HK-2 (cell line): ENCODE measurements around the gene HOXB6.

Experiments
- DNase-seq: peaks from one replicate; pipeline ENCODE4 v3.0.0-alpha.2; 2018; ENCODE audit not compliant: unreplicated experiment

HOXB6 gene

DNA sequence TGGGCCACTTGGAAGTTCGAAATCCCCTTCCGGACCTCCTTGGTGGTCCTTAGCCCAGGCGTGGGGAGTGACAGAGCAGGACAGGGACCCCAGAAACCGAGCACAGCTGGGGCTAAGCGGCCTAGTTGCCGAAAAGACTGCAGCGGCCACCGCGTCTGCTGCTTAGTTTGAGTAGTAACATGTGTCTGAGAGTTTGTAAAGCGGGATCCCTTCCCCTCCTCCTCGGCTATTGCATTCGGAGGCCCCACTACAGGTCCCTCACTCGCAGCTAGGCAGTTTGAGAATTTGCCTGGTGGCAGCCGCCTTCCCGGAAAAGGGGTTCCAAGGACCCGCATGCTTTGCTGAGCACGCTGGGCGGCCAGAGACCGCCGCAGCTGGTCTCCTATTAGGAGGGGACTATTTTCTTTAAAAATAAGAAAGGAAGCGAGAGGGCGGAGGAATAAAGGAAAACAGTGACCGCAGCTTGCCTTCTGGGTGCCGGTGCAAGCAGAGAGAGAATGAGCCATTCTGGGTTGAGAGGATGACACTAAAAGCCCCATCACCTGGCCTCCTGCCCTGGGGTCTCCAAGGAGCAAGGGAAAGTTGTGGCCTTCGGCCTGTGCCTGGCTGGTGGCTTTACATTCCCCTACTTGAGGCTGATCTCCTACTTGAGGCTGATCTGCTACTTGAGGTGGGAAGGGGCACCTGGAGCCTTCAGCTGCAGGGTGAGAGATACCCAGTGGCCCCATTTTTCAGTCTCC lies 10.1 kb downstream of the HOXB6 start:
- DNase-seq: no peak

DNA sequence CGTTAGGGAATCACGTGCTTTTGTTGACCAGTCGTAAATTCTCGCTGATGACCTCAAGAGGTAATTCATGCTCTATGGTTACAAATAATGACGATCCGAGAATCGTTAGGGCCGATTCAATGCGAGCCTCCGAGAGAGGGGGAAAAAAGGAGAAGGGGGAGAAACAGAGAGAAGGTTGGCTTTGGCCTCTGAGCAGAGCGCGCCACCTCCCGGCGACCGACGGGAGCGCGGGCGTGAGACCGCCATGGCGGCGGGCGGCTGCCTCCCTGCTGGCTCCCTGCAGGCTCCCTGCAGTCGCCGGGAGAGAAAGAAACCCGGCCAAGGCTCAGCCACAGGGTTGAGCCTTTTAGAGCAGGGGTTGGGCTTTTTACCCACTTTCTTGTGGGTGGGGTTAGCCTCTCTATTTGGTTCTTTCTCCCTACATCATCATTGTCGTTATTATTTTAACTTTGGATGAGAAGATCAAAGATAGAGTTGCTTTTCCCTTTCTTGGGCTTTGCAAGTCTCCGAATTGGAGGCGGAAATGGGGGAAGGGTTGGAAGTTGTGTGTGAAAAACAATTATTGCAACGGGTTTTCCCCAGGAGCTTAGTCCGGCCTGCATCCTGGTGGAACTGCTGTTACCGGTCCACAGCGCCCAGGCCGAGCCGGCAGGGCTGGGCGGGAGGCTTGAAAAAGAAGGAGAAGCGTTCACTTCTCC lies 10.8 kb downstream of the HOXB6 start:
- peak; percentile 70 for DNase-seq

DNA sequence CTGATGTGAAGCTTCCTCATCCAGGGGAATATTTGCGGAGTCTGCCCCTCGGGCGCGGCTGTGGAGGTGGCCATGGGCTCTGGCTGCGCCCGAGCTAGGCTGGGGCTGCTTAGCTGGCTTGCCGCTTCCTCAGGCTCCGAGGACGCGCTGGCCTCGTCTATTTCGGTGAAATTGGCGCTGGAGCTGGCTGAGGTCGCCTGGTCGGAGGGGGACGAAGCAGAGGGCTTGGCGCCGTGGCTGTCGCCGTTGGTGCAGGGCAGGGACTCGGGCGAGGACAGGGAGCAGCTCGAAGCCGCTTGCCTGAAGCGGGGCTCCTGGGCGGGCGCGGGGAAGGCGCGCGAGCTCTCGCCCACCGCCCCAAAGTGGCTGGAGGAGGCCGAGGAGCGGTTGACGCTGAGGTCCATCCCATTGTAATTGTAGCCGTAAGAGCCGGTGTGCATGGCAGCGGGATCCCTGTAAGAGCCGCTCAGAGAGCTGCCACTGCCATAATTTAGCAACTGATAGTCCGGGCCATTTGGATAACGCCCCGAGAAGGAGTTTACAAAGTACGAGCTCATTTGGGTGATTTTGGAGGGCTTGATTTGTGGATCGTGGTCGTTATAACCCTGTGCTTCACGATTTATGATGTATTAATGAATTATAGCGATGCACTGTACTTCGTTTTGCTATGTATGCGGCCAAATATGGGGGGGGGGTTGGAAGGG lies 11.5 kb downstream of the HOXB6 start, which contains the start of gene HOXB5:
Gene HOXB5, minus strand, starts transcription at position 654 of the 704 bp plus-strand sequence. Its CDS starts 97 bp downstream, at position 557.
- DNase-seq: no peak

DNA sequence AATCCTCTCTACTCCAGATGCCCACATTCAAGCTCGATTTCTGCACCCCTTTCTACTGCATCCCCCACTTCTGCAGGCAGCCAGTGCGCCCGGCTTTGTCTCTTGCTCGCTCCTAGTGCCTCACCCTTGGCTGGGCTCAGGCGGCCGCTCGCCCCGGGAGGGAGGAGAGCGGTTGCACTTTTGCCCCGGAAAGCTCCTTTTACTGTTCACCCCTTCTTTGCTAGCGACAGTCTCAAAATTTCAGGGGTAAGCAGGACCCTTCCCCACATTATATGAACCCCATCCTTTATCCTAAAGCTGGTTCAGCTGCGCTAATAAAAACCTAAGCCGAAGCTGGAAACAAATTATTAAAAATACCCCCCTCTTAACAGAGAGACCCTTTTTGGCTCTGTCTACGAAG lies 12.2 kb downstream of the HOXB6 start:
- no peak for DNase-seq

DNA sequence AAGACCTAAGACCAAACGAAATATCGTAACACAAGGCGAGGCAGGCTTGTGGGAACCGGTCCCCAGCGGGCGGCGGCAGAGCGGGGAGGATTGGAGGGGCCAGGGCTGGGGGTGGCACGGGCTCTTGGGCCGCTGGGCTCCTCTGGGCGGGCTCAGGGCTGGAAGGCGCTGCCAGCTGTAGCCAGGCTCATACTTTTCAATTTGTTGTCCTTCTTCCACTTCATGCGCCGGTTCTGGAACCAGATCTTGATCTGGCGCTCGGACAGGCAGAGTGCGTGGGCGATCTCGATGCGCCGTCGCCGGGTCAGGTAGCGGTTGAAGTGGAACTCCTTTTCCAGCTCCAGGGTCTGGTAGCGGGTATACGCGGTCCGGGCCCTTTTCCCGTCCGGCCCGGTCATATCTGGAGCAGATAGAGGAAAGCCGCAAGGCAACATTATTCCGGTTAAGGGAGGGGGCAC lies 12.7 kb downstream of the HOXB6 start:
- no peak for DNase-seq

DNA sequence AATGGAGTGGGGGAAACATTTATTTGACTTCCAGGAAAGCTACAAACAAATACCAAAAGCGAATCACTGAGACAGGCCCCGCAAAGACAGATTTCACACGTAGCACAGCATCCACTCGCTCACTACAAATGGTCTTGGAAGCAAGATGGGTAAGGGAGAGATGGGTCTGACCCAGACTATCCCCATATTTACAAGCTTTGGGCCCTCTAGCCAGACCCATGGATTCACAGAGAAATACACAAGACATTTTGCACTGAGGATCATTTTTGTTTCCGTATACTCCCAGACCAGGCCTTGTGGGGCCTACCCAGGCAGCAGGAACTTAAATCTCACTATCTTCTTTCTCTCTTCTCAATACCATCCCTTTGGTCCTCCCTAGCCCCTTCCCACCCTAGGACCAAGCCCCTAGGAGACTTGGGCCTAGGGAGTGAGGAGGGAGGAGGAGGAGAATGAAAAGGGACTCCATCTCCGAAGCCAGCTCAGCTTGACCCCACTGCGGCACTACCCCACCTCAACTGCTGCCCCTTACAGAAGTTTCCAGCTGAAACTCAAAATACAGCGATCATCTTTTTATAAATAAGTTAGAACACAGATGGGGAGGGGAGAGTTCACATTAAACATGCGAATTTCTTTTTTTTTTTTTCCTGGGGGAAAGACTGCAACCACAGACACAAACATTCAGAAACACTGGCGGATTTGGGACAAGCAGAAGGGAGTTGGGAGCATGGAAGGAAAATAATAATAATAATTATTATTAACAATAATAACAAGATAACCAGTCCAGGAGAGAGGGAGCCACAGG lies 13.3 kb downstream of the HOXB6 start:
- no peak for DNase-seq

DNA sequence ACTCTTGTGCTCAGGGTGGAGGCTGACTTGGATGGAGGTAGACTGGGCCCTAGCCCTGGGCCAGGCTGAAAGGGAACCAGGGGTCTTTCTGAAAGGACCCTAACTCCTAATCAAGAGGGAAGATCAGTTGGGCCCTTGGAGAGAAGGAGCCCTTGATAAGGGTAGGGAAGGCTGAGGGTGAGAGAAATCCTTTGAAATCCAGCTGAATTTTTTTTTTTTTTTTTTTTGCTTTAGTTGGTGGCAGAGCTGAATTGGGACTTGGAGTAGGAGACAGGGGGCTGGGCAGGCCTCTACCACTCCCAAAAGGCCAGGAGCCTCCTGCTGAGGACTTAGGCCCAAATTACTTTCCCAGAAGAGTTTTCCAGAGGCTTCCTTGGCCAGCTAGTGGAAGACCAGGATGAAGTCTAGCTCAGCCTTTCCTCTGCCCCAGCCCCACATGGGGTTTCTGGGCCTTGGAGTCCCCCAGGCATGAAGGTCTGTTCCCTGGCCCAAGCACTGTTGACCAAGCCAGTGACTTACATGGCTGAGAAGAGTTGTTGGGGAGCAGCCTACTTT lies 14.1 kb downstream of the HOXB6 start:
- no peak for DNase-seq

DNA sequence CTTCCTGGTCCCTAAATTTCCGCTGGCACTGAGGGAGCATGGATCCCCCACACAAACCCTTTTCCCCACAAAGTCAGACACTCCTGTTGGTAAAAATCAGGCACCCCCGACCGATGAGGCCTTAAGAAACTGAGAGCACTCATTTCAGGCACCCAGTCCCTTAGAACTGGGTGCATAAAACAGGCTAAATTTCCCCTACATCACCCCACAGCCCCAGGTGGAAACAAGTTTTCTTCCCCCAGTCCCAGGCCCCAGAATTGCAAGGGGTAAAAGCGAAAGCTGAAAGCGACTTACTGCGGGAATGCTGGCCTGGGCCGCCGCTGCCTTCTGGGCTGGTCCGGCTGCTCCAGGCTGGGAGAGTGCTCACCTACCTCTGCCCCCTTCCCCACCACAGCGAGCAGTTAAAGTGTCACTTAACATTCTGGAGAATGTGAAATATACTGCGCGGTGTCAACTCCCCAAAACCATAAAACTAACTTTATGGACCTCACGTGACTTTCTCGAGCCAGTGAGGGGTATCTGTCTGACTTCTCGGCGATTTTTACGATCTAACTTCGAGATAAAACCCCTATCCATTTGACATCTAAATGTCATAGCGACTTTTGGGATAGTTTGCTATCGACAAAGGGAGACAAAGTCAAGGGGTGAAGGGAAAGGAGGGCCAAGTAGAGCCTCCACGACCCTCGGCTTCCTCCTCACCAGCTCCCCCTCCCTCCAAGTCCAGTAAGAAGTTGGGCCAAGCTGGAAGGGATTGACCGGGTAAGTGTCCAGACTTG lies 14.8 kb downstream of the HOXB6 start, which contains the start of gene HOXB3:
Gene HOXB3, minus strand, starts transcription at position 411 of the 776 bp plus-strand sequence. CDS start 37,767 bp downstream, outside the sequence.
- DNase-seq: no peak

DNA sequence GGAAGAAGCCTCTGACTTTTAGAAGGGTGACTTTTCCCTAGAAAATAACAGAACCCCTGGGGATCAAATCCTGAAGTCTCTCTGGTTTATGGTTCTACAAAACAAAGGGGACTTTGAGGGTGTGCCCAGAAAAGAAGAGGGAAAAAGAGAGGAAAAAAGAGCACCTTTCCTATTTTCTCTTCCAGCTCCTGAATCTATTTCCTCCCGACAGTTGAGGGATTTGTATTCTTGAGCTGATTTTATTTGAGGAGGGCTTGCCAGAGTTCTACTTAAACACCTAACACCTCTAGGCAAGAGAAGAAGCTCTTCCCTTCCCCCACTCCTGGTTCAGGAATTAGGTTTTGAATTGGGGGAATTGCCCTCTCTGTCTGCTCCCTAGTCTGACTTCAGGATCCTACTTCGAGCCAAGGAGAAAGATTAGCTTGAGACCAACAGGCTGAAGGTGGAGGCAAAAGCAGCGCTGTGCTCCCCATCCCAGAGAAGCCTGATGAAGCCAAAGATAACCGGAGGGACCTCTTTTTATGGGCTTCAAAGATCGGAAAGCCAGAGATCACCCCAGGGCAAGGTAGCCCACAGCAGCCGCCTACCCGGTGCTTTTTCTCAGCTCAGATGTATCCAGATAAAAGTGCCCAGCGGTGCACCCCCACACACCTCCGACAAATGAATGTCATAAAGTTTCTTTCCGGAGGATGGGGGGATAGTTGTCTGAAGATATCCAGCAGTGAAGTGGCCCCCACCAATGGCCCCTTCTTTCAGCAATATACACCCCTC lies 15.5 kb downstream of the HOXB6 start:
- DNase-seq: no peak

DNA sequence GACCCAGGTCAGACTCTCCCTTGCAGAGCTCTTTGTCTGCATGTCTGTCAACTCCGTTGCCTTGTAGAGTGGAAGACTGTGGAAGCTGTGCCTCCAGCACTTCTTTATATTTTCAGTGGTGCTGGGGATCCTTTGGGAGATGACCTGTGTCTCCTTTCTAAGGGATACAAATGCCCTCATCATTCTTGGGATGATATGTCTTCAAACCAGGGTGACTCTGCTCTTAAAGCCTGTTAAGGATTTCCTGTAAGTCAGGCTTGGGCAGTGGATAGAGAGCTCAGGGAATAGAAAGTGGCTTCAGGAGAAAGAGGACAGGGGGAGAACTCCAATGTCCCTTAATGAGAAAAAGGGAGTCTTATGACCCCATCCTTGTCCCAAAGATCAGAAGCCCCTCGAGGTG lies 16.3 kb downstream of the HOXB6 start:
- DNase-seq: no peak

DNA sequence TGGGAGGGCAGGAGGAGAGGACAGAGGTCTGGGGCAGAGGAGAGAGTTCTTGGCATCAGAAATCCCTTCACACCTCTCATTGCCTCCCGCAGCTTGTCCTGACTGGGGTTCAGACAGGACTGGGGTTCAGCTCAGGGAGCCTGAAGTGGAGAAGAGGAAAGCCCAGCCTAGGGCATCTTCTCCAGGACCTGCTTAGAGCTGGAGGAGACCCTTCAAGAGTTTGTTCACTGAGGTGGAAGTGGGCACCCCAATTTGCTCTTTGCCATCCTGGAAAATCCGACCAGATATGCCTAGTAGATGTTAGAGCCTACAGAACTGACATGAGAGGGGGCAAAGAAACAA lies 16.7 kb downstream of the HOXB6 start:
- DNase-seq: no peak

DNA sequence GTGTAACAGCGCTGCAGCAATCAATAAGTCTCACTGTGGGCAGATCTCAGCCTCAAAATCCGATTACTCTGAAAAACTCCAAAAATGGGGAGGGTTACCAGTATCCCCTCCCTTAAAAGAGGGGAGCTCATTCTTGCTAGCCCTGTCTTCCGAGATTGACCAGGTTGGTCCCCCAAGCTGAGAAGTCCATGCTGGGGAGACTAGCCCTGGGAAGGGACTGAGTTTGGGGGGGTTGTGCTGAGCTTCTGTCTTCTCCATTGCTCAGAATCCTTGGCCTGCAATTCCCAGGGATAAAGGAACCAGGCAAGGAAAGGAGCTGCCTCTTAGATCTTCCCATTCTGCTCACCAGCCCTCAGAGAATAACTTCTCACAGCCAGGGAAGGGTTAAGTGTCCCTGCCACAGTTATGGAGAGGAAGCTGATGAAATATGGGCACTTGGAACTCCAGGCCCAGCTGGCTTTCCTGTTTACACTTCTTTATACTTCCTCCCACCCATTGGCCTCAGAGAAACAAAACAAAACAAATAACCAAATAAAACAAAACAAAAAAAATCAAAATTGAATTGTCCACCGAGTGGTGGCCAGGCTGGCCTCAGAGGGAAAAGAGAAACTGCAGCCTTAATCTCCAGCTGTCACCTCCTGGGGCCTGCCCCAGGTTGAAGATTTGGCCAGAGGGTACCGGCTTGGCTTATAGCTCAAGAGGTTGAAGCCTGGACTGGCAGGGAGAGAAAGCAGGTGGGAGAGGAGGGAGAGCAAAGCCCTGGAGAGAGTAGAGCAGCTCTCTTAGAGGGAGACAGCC lies 17.3 kb downstream of the HOXB6 start:
- DNase-seq: no peak

DNA sequence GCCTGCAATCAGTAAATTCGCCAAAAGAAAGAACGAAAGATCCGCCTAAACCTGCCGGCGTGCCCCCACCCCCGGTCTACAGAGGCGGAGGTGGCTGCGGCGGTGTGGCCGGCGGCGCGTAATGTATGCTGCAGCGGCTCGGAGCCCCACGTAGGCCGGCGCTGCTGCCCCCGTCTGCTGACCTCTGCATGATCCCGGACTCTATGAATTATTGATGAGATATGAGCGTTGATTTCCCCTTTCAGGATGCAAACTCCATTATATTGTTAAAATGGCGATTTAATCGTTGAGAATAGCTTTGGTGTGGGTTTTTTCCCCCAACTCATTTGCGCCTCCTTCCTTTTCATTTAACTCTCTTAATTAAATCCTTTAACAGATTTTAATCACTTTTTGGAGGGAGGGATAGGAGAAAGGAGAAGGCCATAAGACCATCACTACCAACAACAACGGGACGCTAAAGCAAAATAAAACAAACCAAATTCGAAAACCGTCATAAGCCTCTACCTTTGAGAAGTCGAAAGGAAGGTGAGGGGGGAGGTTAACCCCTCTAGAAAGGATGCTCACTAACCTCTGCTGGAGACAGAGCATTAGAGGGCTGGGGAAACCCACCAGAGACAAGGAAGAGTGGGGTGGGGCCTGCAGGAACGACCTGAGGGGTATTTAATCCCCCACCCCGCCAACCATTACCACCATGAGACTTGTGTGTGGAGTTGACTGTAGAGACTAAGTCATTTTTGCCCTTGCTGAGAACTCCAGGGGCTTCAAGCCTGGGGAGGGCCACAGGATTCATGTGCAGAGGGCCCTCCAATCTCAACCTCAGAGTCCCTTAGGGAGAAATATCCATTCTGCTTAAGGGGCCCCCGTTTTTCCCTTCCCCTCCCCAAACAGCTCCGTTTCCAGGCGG lies 18.2 kb downstream of the HOXB6 start:
- no peak for DNase-seq

DNA sequence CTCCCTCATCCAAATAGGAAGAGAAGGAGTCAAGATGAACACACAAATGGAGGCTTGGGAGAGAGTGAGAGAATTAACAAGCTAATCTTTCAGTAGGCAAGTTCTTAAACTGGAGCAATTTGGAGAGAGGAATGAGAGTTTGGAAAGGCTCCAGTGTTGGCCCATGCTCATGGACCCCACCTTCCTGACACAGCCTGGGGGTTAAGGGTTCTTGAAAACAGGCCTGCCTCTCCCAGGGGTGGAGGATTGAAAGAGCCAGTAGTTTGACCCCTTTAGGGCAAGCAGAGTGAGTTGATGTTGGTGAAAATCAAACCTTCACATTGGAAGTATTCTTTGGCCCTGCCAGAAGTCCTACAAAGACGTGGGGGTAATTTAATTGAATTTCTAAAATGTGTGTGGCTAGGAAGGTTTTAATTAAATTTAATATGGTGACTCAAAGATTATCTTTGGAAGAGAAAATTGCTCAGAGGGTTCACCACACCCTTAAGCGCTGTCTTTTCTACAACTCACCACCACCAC lies 20.5 kb downstream of the HOXB6 start:
- no peak for DNase-seq

DNA sequence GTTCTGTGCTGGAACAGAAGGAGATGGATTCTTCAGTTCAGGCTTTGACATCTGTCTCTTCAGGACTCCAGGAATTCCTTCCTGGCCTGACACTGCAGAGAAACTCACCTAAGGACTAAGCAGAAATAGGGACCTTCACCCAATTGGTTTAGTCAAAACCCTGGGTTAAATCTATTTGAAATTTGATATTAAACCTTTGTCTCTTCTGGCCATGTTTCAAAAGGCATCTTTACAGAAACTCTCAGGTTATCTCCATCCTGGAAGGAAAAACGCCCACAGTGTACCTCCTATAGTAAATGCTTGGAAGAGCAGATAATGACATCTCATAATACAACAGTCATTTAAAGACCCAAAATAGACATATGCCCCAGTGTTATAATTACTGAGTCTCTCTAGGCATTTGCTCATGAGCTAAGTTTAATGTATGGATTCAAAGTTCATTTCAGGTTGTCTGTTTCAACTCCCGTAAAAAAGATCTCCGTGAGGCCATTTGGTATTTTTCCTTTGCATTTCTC lies 21.0 kb downstream of the HOXB6 start:
- no peak for DNase-seq

DNA sequence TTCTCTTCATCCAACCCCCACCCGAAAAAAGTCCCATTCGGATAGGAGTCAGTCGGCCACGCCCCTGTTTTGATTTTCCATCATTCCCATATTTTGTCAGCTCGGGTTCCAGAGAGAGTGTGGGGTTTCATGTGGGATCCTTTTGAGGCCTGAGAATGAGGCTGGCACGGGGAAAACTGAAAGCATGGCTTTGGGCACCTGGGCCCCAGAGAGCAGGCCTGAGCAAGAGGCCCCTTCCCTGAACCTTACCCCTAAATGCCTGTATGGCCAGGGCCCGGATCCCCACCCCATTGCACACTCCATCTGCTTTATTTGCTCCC lies 22.1 kb downstream of the HOXB6 start:
- no peak for DNase-seq

DNA sequence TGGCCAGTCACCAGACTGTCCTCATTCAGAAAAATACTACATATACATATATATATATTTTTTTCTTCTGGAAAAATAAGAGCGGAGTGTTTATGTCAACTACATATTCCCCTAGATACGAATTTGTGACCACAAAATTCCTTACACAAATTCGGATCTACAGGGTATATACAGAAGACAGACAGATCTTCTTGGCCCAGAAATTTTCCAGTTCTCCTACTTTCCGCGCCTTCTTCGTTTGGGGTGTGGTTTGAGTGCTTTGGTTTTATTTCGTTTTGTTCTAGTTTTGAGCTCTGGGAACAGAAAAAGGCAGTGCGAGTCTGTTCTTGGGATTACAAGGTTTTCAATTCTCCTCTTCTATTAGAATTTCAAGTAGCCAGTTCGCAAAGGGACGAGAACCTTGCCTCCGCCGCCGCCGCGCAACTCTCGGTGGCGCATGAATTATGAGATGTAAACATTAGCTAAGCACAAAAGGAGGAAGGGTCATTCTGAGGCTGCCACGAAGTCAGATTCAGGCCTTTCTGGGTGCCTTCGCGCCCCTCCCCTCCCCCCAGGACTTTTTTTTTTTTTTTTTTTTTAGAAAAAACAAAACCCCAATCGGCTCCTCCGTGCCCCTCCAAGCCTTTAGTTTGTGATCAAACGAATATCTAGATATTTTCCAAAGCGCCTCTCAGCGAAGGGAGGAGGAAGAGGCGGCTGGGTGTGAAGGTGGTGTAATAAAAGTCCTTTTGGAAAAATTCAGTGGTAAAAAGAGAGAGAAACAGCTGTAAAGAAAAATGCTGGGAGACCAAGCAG lies 24.8 kb downstream of the HOXB6 start:
- DNase-seq: no peak
